NB4 (cell line): ENCODE results near the gene CORO1C.

ENCODE experiments used
- MYC ChIP-seq: IDR thresholded peaks from 2 replicates; pipeline ENCODE4 v1.6.1; 2011; ENCODE audit warnings: low read depth, low read length
- POLR2A ChIP-seq: IDR thresholded peaks from 2 replicates; pipeline ENCODE4 v1.6.1; 2011; ENCODE audit warnings: mild to moderate bottlenecking; ENCODE audit not compliant: insufficient read length; ENCODE audit errors: extremely low read depth
- TF ChIP-seq, protein P1 (sequence below): IDR thresholded peaks from one replicate; pipeline ENCODE4 v1.5.1; 2012; ENCODE audit warnings: low read depth, low read length
- TF ChIP-seq, protein P2 (sequence below): IDR thresholded peaks from 2 replicates; pipeline ENCODE4 v1.6.1; 2011; ENCODE audit warnings: low read depth, low read length

- TF ChIP-seq, protein P1, sequence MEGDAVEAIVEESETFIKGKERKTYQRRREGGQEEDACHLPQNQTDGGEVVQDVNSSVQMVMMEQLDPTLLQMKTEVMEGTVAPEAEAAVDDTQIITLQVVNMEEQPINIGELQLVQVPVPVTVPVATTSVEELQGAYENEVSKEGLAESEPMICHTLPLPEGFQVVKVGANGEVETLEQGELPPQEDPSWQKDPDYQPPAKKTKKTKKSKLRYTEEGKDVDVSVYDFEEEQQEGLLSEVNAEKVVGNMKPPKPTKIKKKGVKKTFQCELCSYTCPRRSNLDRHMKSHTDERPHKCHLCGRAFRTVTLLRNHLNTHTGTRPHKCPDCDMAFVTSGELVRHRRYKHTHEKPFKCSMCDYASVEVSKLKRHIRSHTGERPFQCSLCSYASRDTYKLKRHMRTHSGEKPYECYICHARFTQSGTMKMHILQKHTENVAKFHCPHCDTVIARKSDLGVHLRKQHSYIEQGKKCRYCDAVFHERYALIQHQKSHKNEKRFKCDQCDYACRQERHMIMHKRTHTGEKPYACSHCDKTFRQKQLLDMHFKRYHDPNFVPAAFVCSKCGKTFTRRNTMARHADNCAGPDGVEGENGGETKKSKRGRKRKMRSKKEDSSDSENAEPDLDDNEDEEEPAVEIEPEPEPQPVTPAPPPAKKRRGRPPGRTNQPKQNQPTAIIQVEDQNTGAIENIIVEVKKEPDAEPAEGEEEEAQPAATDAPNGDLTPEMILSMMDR, result no peak
- no peak for TF ChIP-seq POLR2A
- TF ChIP-seq MYC, result no peak
- TF ChIP-seq, protein P2, sequence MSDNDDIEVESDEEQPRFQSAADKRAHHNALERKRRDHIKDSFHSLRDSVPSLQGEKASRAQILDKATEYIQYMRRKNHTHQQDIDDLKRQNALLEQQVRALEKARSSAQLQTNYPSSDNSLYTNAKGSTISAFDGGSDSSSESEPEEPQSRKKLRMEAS, result no peak
Observed at GRCh38 chr12:108629151-108629550, 102.2 kb downstream of the CORO1C start.
